GM23248 (cell line): ENCODE data around the gene BRD8.

Experiments used
- EZH2 ChIP-seq: fragments of 200-600 bp; sonication (generic); IDR thresholded peaks from 2 replicates; pipeline ENCODE4 v1.6.1; 2018; ENCODE audit warnings: antibody characterized with exemption, mild to moderate bottlenecking; ENCODE audit not compliant: insufficient read depth, poor library complexity, severe bottlenecking
- EZH2phosphoT487 ChIP-seq: fragments of 200-600 bp; sonication (generic); IDR thresholded peaks from 2 replicates; pipeline ENCODE4 v1.6.1; 2018; ENCODE audit warnings: antibody characterized with exemption, moderate library complexity, mild to moderate bottlenecking, low read depth; ENCODE audit not compliant: insufficient read depth

DNA sequence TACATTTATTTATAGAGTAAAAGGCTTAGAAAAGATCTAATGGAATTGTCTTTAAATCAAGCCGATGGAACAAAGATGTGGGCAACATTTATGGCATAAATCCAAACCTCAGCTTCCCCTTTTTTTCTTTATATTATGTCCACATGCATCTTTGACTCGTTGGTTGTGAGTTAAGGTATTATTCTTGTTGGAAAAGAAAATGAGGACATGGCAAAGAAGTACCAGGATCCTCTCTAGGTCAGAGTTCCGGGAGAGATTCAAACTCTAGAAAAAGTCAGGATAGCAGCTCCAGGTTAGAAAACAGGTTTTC lies 38.7 kb downstream of the BRD8 start:
- TF ChIP-seq EZH2 (no peak), EZH2phosphoT487 (no peak)
